Measurements from ENCODE around the gene MANF.
"Not testable (repeated sequence)": the region's sequence is repeated elsewhere in the genome, so short reads cannot be mapped to it uniquely, and the experiment has no call there.

The MANF gene

GRCh38 chr3:51373658-51374421 lies 11.3 kb upstream of the MANF start:
- DNase-seq, result no peak

GRCh38 chr3:51374456-51374855 lies 10.6 kb upstream of the MANF start:
- DNase-seq, result no peak

- no peak for DNase-seq
Measured at GRCh38 chr3:51375136-51375535, 10.0 kb upstream of the MANF start.

- no peak for DNase-seq
Measured at GRCh38 chr3:51375571-51375970, 9.5 kb upstream of the MANF start.

- DNase-seq, result no peak
Measured at GRCh38 chr3:51378065-51378464, 7.0 kb upstream of the MANF start.

- no peak for DNase-seq
Measured at GRCh38 chr3:51378726-51379125, 6.4 kb upstream of the MANF start.

- no peak for DNase-seq
Measured at GRCh38 chr3:51379301-51379700, 5.8 kb upstream of the MANF start.

- no peak for DNase-seq
Measured at GRCh38 chr3:51379746-51380455, 5.2 kb upstream of the MANF start.

GRCh38 chr3:51380601-51381332 lies 4.3 kb upstream of the MANF start:
- no peak for DNase-seq

- DNase-seq, result no peak
Measured at GRCh38 chr3:51381333-51381705, 3.8 kb upstream of the MANF start.

GRCh38 chr3:51382076-51382745 lies 2.9 kb upstream of the MANF start:
- DNase-seq, result no peak

GRCh38 chr3:51382947-51383578 lies 2.0 kb upstream of the MANF start:
- DNase-seq, result no peak

GRCh38 chr3:51384055-51384725 lies 901 bp upstream of the MANF start:
- no peak for DNase-seq

- no peak for DNase-seq
Measured at GRCh38 chr3:51385621-51386091, 565 bp downstream of the MANF start.

- no peak for DNase-seq
Measured at GRCh38 chr3:51386159-51386851, 1.2 kb downstream of the MANF start.

GRCh38 chr3:51386852-51387229 lies 1.8 kb downstream of the MANF start:
- no peak for DNase-seq

- not testable (repeated sequence) for DNase-seq
Measured at GRCh38 chr3:51387281-51387680, 2.2 kb downstream of the MANF start.

- DNase-seq, result no peak
Measured at GRCh38 chr3:51388286-51389029, 3.4 kb downstream of the MANF start.

GRCh38 chr3:51389423-51390183 lies 4.5 kb downstream of the MANF start:
- peak; percentile 2 to 15 for DNase-seq
